ENCODE measurements around the gene SLCO3A1. TPM values are rescaled to one million over a fixed set of nuclear protein-coding genes. Genes with fewer than 3 reads are reported as not detected.
A peak's percentile ranks its signal among the peaks of the same experiment; 100 is the strongest.

Gene SLCO3A1
- total and polyA plus RNA-seq, 2 of the 8 experiments (the other 6 are each of a cell fraction or from before 2014, with no cell fraction given) = 15.1 to 20.4 TPM

DNA sequence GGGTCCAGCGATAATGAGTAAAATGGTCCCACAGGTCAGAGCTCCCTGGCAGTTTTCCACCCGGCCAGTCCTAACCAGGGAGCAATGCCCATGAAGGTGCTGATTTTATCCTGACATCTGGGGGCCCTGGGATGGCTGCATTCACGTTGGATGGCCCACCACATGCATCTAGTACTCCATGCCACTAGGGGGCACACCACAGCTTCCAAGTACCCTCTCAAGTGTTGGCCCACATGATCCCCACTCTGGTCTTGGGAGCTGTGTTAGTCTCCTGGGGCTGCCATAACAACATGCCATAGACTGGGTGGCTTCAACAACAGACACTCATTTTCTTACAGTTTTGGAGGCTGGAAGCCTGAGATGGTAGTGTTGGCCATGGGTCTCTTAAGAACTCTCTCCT lies 225.5 kb downstream of the SLCO3A1 start (continued):
- TF ChIP-seq, protein P1, sequence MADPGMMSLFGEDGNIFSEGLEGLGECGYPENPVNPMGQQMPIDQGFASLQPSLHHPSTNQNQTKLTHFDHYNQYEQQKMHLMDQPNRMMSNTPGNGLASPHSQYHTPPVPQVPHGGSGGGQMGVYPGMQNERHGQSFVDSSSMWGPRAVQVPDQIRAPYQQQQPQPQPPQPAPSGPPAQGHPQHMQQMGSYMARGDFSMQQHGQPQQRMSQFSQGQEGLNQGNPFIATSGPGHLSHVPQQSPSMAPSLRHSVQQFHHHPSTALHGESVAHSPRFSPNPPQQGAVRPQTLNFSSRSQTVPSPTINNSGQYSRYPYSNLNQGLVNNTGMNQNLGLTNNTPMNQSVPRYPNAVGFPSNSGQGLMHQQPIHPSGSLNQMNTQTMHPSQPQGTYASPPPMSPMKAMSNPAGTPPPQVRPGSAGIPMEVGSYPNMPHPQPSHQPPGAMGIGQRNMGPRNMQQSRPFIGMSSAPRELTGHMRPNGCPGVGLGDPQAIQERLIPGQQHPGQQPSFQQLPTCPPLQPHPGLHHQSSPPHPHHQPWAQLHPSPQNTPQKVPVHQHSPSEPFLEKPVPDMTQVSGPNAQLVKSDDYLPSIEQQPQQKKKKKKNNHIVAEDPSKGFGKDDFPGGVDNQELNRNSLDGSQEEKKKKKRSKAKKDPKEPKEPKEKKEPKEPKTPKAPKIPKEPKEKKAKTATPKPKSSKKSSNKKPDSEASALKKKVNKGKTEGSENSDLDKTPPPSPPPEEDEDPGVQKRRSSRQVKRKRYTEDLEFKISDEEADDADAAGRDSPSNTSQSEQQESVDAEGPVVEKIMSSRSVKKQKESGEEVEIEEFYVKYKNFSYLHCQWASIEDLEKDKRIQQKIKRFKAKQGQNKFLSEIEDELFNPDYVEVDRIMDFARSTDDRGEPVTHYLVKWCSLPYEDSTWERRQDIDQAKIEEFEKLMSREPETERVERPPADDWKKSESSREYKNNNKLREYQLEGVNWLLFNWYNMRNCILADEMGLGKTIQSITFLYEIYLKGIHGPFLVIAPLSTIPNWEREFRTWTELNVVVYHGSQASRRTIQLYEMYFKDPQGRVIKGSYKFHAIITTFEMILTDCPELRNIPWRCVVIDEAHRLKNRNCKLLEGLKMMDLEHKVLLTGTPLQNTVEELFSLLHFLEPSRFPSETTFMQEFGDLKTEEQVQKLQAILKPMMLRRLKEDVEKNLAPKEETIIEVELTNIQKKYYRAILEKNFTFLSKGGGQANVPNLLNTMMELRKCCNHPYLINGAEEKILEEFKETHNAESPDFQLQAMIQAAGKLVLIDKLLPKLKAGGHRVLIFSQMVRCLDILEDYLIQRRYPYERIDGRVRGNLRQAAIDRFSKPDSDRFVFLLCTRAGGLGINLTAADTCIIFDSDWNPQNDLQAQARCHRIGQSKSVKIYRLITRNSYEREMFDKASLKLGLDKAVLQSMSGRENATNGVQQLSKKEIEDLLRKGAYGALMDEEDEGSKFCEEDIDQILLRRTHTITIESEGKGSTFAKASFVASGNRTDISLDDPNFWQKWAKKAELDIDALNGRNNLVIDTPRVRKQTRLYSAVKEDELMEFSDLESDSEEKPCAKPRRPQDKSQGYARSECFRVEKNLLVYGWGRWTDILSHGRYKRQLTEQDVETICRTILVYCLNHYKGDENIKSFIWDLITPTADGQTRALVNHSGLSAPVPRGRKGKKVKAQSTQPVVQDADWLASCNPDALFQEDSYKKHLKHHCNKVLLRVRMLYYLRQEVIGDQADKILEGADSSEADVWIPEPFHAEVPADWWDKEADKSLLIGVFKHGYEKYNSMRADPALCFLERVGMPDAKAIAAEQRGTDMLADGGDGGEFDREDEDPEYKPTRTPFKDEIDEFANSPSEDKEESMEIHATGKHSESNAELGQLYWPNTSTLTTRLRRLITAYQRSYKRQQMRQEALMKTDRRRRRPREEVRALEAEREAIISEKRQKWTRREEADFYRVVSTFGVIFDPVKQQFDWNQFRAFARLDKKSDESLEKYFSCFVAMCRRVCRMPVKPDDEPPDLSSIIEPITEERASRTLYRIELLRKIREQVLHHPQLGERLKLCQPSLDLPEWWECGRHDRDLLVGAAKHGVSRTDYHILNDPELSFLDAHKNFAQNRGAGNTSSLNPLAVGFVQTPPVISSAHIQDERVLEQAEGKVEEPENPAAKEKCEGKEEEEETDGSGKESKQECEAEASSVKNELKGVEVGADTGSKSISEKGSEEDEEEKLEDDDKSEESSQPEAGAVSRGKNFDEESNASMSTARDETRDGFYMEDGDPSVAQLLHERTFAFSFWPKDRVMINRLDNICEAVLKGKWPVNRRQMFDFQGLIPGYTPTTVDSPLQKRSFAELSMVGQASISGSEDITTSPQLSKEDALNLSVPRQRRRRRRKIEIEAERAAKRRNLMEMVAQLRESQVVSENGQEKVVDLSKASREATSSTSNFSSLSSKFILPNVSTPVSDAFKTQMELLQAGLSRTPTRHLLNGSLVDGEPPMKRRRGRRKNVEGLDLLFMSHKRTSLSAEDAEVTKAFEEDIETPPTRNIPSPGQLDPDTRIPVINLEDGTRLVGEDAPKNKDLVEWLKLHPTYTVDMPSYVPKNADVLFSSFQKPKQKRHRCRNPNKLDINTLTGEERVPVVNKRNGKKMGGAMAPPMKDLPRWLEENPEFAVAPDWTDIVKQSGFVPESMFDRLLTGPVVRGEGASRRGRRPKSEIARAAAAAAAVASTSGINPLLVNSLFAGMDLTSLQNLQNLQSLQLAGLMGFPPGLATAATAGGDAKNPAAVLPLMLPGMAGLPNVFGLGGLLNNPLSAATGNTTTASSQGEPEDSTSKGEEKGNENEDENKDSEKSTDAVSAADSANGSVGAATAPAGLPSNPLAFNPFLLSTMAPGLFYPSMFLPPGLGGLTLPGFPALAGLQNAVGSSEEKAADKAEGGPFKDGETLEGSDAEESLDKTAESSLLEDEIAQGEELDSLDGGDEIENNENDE (IDR thresholded peaks at IDR 0.05; ENCODE audit: insufficient replicate concordance, low read length) = no peak
- TF ChIP-seq FOSL1 (IDR thresholded peaks at IDR 0.05; ENCODE audit: insufficient read depth, low read depth, low read length) (no peak), CTBP2 (IDR thresholded peaks at IDR 0.05; ENCODE audit: borderline replicate concordance, insufficient read depth, insufficient read length, low read length) (no peak), POLR2A (IDR thresholded peaks at IDR 0.05; ENCODE audit: control extremely low read depth in 1 of 2, low read depth in 2 of 2, low read length in 2 of 2) (no peak), SP1 (IDR thresholded peaks at IDR 0.05; ENCODE audit: low read depth, low read length) (no peak), POLR2AphosphoS5 (IDR thresholded peaks at IDR 0.05; ENCODE audit: low read depth, low read length) (no peak), SP2 (IDR thresholded peaks at IDR 0.05; ENCODE audit: low read length) (peak; percentile 9; the same call in 1 of the 2 replicates), RAD21 (IDR thresholded peaks at IDR 0.05 in 1 of 2, conservative IDR thresholded peaks at IDR 0.05 in 1 of 2; ENCODE audit: low read depth in 2 of 2, low read length in 2 of 2) (peak in 1 of 2 experiments; percentile 36; a peak in 2 of 4 replicates)
- TF ChIP-seq, protein P2, sequence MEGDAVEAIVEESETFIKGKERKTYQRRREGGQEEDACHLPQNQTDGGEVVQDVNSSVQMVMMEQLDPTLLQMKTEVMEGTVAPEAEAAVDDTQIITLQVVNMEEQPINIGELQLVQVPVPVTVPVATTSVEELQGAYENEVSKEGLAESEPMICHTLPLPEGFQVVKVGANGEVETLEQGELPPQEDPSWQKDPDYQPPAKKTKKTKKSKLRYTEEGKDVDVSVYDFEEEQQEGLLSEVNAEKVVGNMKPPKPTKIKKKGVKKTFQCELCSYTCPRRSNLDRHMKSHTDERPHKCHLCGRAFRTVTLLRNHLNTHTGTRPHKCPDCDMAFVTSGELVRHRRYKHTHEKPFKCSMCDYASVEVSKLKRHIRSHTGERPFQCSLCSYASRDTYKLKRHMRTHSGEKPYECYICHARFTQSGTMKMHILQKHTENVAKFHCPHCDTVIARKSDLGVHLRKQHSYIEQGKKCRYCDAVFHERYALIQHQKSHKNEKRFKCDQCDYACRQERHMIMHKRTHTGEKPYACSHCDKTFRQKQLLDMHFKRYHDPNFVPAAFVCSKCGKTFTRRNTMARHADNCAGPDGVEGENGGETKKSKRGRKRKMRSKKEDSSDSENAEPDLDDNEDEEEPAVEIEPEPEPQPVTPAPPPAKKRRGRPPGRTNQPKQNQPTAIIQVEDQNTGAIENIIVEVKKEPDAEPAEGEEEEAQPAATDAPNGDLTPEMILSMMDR (IDR thresholded peaks at IDR 0.05; ENCODE audit: control extremely low read depth in 1 of 3, insufficient read depth in 1 of 3, low read depth in 1 of 3, low read length in 3 of 3) = peak; percentile 61 to 79 (median 78)
